Measurements from ENCODE around the gene PLBD2. TPM values are rescaled to one million over a fixed set of nuclear protein-coding genes. Genes with fewer than 3 reads are reported as not detected.

PLBD2 gene
- total and polyA plus RNA-seq, 9 of the 15 experiments (the other 6 are each of a cell fraction or from before 2014, with no cell fraction given), result 2.4 to 37.4 (median 6.0) TPM

- Histone ChIP-seq H3K27me3 (ENCODE audit: control insufficient read depth in 2 of 2, insufficient read depth in 2 of 2, low read length in 2 of 2) (no peaks in the 10 kb centered on the region), H3K79me2 (ENCODE audit: control insufficient read depth, insufficient read depth, low read length) (peaks cover 13% of the 10 kb centered on the region), H3K36me3 (ENCODE audit: control insufficient read depth, insufficient read depth, low read length) (peaks cover 5% of the 10 kb centered on the region; the same call in 1 of the 3 replicates), H3K9me1 (ENCODE audit: control insufficient read depth, insufficient read depth, low read length) (no peaks in the 10 kb centered on the region), H3K4me3 (no peak overlapping the region), H2AFZ (ENCODE audit: low read depth, low read length) (peak overlapping the region; percentile 93; the same call in 1 of the 2 replicates), H4K20me1 (replicated peaks; ENCODE audit: control insufficient read depth, insufficient read depth, low read length) (no peaks in the 10 kb centered on the region), H3K4me1 (replicated peaks in 1 of 2; ENCODE audit: control insufficient read depth in 2 of 2, insufficient read depth in 2 of 2, low read length in 2 of 2) (peaks cover 33 to 40% of the 10 kb centered on the region in 2 experiments), H3K9ac (ENCODE audit: insufficient read depth in 1 of 2, low read depth in 2 of 2, low read length in 2 of 2) (peak overlapping the region; percentile 82 to 91), H3K9me3 (replicated peaks; ENCODE audit: control insufficient read depth, insufficient read depth, low read depth, low read length) (no peaks in the 10 kb centered on the region; the same call in 1 of the 2 replicates), H3K4me2 (ENCODE audit: insufficient read depth, low read length) (peak overlapping the region; percentile 83), H3K27ac (ENCODE audit: extremely low read depth, low read depth, low read length) (peak overlapping the region; percentile 96)
- CTCF ChIA-PET (ENCODE audit: low intra/inter-chr PET ratio), result no interaction called here
- 38% methylated on average over 2 of the region's 2 CpGs for WGBS (ENCODE audit: insufficient coverage, low coverage, missing lambda C conversion rate)
- FAIRE-seq, result no peak
- POLR2A ChIA-PET, result interaction anchor here (1.1 to 1.4 kb wide), 2 partner anchors 8 to 35 kb away, joined by 3 read pairs; no protein-coding TSS in a partner anchor
- DNase-seq (ENCODE audit: extremely low read depth in 1 of 4, low spot score in 3 of 4), result peak in 3 of 4 experiments; percentile 56 to 66 (median 57)
- intact Hi-C loops (cut with micrococcal nuclease) (no loop called here), in situ Hi-C loops (cut with MboI) (loop anchor here (25.0 kb wide), 1 partner anchor 234 kb away; the partner anchor contains the start of genes DDX54 and RITA1)
- BruUV-seq (replicated peaks), result no TSS peak
- no peak; the same call in 2 of the 3 replicates for ATAC-seq
- TF ChIP-seq TCF7 (IDR thresholded peaks at IDR 0.05; ENCODE audit: borderline replicate concordance), result no peak
- peak; percentile 74 for TF ChIP-seq ZFP36 (IDR thresholded peaks at IDR 0.05; ENCODE audit: low read depth, low read length, partially characterized antibody)
- 0 out of 2 replicates have a peak, but pooled peaks have one; percentile 13 for TF ChIP-seq EP300 (IDR thresholded peaks at IDR 0.05; ENCODE audit: low read length)
- TF ChIP-seq RUNX1 (IDR thresholded peaks at IDR 0.05; ENCODE audit: low read depth), result no peak
- peak; percentile 55 for TF ChIP-seq TCF3 (CRISPR knock-in tag; IDR thresholded peaks at IDR 0.05)
- TF ChIP-seq, protein P1, sequence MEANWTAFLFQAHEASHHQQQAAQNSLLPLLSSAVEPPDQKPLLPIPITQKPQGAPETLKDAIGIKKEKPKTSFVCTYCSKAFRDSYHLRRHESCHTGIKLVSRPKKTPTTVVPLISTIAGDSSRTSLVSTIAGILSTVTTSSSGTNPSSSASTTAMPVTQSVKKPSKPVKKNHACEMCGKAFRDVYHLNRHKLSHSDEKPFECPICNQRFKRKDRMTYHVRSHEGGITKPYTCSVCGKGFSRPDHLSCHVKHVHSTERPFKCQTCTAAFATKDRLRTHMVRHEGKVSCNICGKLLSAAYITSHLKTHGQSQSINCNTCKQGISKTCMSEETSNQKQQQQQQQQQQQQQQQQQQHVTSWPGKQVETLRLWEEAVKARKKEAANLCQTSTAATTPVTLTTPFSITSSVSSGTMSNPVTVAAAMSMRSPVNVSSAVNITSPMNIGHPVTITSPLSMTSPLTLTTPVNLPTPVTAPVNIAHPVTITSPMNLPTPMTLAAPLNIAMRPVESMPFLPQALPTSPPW (CRISPR knock-in tag; IDR thresholded peaks at IDR 0.05), result peak; percentile 25; the same call in 1 of the 2 replicates
- no peak for TF ChIP-seq ZNF785 (CRISPR knock-in tag; IDR thresholded peaks at IDR 0.05)
- no peak for TF ChIP-seq CREB3 (tag; conservative IDR thresholded peaks at IDR 0.05; ENCODE audit: low read depth)
- 0 out of 4 replicates have a peak, but pooled peaks of 1 of the 2 experiments have one; percentile 21 for TF ChIP-seq KDM1A (IDR thresholded peaks at IDR 0.05)
- peak; percentile 42; the same call in 1 of the 2 replicates for TF ChIP-seq MTA2 (IDR thresholded peaks at IDR 0.05; ENCODE audit: low read depth)
- TF ChIP-seq ARID1B (IDR thresholded peaks at IDR 0.05), result peak; percentile 70
- TF ChIP-seq CBFA2T3 (IDR thresholded peaks at IDR 0.05), result peak; percentile 56
- no peak for TF ChIP-seq PCBP1 (IDR thresholded peaks at IDR 0.05; ENCODE audit: low read depth, low read length, poor library complexity, severe bottlenecking)
- TF ChIP-seq CC2D1A (IDR thresholded peaks at IDR 0.05), result no peak
- peak; percentile 65 for TF ChIP-seq DACH1 (IDR thresholded peaks at IDR 0.05; ENCODE audit: partially characterized antibody)
- TF ChIP-seq, protein P2, sequence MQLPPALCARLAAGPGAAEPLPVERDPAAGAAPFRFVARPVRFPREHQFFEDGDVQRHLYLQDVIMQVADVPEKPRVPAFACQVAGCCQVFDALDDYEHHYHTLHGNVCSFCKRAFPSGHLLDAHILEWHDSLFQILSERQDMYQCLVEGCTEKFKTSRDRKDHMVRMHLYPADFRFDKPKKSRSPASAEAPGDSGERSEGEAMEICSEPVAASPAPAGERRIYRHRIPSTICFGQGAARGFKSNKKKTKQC (CRISPR knock-in tag; IDR thresholded peaks at IDR 0.05), result no peak
- peak; percentile 42; the same call in 1 of the 2 replicates for TF ChIP-seq LEF1 (IDR thresholded peaks at IDR 0.05)
- TF ChIP-seq TFAP4 (CRISPR knock-in tag; IDR thresholded peaks at IDR 0.05; ENCODE audit: borderline replicate concordance), result peak; percentile 41; the same call in 1 of the 2 replicates
- TF ChIP-seq ZNF24 (IDR thresholded peaks at IDR 0.05), result peak; percentile 76
Observed at GRCh38 chr12:113420996-113421595, 62.7 kb downstream of the PLBD2 start.

All from K562 (cell line).